NCI-H1694 (cell line): ENCODE measurements around the gene ERICH2.
"Not testable (repeated sequence)": the region's sequence is repeated elsewhere in the genome, so short reads cannot be mapped to it uniquely, and the experiment has no call there.

Source experiments
- DNase-seq: peaks from one replicate; lab custom pipeline; 2025; lab: John Stamatoyannopoulos, UW

ERICH2 gene

DNA sequence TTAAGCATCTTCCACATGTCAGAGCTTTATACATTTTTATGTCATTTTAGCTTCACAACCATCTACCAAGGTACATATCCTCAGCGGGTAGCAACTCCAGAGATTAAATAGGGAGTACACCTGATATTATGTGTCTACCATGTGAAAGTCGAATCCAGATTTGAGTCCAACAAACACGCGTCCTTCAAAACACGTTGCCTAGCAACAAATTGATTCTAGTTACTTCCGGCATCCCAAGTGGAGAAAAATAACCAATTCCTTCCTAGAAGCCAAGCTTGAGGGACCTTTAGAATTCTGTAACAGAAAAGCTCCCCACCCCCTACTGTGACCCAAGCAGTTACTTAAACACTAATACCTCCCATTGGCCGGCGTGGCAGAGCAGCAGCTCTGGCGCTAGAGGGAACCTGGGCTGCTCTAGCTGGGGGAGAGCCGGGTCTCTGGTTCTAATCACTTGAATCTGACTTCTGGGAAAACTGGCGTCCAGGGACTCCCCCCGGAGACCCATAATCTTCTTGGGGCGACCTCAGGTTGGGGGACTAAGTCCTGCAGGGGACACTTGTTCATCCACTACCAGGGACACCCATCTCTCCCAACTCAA lies at the start of gene ERICH2:
Gene ERICH2 (plus strand): TSS at position 371 of the 598 bp plus-strand sequence. CDS start 304 bp downstream, outside the sequence.
- peak; percentile 18 for DNase-seq

GRCh38 chr2:170721678-170722077 lies 48.5 kb upstream of the ERICH2 start:
- DNase-seq: no peak

GRCh38 chr2:170722301-170722700 lies 47.9 kb upstream of the ERICH2 start:
- no peak for DNase-seq

GRCh38 chr2:170723446-170723958 lies 46.7 kb upstream of the ERICH2 start:
- DNase-seq: no peak

GRCh38 chr2:170733798-170734600 lies 36.2 kb upstream of the ERICH2 start:
- DNase-seq: no peak

GRCh38 chr2:170734601-170735000 lies 35.6 kb upstream of the ERICH2 start:
- DNase-seq: not testable (repeated sequence)

DNA sequence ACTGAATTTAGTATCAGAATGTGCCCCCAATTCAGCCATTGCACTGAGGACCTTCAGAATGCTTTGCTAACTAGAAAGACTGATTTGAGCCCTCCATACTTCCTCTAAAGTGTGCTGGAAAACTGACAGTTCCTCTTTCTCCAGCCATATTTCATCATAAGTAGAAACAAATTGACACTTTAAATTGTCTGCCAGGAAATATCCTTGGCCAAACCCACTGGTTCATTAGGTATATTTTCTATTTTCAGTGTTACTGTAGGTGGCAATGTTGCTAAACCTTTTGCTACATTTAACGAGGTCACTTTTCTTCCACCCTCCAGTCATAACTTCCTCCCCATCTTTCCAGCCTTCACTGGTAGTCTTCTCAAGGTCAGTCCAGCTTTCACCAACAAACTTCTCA lies 33.5 kb upstream of the ERICH2 start:
- no peak for DNase-seq

DNA sequence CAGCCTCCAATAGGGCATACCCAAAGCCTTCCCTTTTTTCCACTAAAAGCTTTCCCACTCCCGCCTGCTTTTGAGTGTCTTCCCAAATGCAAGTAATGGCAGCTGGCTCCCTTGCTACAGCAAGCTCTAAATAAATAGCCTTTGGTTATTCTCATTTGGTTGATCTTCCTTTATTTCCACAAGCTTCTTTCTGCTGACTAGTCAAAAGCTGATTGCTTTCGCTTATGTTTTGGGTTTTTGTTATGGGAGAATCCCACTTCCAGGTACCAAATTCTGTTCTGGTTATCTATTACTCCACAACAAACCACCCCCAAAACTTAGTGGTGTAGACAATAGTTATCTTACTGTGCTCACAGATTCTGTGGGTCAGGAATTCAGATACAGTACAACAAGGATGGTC lies 32.8 kb upstream of the ERICH2 start:
- DNase-seq: no peak

DNA sequence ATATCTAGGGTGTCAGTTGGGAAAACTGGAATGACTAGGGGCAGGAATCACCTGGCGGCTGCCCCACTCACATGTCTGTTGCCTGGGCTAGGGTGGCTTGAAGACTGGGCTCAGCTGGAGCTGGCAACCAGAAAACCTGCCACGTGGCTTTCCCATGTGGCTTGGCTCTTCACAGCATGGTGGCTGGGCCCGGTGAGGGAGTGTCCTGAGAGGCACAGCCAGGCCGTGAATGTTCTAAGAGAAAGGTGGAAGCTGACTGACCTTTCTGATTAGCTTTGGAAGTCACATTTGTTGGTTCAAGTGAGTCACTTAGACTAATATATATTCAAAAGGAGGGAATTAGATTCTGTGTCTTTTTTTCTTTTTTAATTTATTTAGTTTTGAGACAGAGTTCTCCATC lies 32.4 kb upstream of the ERICH2 start:
- no peak for DNase-seq

DNA sequence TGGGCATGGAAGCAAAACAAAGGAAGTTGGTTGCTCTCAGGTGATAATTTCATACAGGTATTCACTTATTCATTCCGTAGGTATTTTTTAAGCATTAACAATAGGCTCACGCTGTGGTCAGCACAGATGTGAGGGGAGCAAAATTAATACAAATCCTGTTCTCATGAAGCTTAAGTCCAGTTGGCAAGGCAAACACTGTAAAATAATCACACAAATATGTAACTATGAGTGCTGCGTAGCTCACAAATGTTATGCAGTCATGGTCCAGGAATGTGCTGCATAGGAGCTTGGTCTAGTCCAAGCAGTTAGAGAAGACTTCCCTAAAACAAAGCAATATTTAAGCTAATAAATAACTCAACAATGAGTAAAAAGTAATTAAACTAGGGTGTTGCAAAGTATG lies 31.1 kb upstream of the ERICH2 start:
- DNase-seq: no peak

DNA sequence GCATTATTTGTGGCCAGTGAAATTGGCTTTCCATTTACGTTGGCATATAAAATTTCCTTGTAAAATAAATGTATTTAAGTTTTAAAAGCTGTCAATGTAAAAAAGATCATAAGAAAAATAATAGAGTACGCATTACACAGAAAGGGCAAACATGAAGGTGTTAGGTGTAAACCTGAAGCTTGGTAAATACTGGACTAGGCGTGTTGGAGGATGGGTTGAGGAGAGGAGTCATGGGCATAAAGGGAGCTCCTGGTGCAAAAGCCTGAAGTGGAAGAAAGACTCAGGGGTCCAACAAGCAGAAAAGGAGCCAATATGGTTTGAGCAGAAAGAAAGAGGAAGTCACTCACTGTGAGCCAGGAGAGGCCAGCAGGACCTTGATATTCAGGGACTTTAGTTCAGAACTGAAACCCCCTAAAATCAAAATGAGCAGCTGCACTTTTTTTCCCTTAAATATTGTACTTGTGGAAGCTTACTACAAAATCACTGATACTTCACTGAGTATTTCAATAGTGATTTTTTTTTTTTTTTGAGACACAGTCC lies 30.6 kb upstream of the ERICH2 start:
- no peak for DNase-seq

- DNase-seq: no peak
Observed at GRCh38 chr2:170740660-170741059, 29.5 kb upstream of the ERICH2 start.

GRCh38 chr2:170742000-170742399 lies 28.2 kb upstream of the ERICH2 start:
- DNase-seq: no peak

GRCh38 chr2:170742896-170743529 lies 27.2 kb upstream of the ERICH2 start:
- no peak for DNase-seq

DNA sequence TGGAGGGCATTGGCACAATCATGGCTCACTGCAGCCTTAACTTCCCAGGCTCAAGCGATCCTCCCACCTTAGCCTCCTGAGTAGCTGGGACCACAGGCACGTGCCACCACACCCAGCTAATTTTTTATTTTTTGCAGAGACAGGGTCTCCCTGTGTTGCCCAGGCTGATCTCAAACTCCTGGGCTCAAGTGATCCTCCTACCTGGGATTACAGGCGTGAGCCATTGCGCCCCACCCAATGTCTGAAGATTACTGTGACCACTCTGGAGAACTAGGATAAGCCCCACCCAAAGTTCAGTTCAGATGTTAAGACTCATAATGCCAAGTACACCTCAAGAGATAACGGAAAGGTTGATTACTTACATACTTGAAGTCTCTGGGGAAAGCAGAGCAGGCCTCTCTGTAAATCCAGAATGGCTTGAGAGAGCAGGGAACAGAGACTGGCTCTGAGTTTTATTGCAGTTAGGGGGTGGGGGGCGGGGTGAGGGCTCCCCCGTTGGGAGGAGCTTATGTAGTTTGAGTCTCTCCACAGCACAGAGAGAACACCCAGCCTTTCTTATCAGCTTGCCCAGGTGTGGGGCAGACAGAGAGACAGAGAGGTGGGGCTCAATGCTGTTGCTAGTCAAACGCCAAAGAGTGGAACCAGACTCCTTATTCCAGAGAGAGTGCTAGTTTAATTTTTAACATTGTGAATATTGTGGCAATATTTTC lies 26.5 kb upstream of the ERICH2 start:
- DNase-seq: no peak

GRCh38 chr2:170744248-170745002 lies 25.8 kb upstream of the ERICH2 start:
- DNase-seq: no peak

DNA sequence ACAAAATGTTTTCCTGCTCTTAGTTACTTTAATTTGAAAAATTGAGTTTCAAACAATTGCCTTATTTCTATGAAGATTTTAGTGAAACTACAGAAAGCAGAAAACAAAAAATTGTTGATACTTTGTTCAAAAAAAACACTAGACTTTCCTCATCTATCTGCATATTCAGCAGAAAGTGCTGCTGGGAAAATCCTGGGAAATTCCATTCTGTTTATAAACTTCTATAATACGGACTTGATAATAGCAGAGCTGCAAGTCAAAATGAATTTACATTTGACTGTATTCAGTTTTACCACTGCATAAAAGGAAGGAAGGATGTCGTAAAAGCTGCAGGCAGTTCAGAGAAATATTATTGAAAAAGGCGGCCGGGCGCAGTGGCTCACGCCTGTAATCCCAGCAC lies 24.9 kb upstream of the ERICH2 start:
- no peak for DNase-seq

DNA sequence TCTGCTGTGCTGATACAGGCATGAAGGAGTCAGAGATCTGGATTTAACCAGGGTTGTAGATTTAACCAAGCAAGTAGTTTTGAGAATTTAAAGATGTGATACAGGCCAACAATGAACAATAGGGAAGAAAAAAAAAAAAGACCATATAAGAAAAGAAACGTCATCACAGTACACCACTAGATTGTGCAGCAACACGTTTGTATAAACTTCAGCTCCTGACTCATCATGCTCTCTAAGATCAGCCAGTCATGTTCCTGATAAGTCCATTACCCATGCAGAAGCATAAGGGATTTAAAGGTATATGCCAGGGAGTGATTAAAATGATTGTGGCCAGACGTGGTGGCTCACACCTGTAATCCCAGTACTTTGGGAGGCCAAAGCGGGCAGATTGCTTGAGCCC lies 22.3 kb upstream of the ERICH2 start:
- no peak for DNase-seq

DNA sequence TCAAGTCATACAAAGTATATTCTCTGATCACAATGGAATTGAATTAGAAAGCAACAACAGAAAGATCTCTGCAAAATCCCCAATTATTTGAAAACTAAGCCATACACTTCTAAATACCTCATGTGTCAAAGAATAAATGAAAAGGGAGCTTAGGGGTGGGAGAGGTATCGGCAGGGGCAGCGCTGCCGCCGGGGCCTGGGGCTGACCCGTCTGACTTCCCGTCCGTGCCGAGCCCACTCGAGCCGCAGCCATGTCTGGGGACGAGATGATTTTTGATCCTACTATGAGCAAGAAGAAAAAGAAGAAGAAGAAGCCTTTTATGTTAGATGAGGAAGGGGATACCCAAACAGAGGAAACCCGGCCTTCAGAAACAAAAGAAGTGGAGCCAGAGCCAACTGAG lies 18.6 kb upstream of the ERICH2 start:
- DNase-seq: not testable (repeated sequence)

DNA sequence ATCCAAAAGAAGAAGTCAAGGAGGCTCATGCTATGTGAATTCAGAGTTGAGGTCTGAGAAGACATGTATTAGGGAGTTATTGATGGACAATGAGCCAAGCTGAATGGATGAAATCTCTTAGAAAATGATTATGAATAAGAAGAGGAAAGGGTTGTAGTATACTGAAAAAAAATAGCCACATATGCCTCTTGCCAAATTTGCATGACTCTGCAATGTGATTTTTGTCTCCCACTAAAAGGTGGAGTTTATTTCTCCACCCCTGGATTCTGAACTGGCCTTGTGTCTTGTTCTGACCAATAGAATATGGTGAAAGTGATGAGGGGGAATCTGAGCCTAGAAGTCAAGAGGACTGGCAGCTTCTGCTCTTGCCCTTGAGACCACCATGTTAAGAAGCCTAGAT lies 8.6 kb upstream of the ERICH2 start:
- no peak for DNase-seq

DNA sequence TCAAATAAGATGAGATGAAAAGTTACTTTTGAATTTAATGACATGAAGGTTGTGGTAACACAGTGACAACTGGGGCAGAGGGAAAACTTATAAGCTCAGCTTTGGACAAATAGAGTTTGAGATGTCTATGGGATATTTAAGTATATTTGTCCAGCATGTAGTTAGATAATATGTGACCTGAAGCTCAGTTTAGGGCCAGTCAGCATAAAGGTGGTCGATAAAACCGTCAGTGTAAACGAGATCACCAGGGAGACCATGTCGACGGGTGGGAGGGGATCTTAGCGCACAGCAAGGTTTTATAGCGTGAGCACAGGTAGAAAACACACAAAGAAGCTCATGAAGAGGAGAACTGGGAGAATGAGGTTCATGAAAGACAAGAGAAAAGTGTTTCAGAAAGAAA lies 7.4 kb upstream of the ERICH2 start:
- DNase-seq: no peak
